ENCODE measurements around the gene LINGO3.

Gene LINGO3

GRCh38 chr19:2325281-2326046, 17.5 kb upstream of the LINGO3 start:
- DNase-seq, result no peak

DNA sequence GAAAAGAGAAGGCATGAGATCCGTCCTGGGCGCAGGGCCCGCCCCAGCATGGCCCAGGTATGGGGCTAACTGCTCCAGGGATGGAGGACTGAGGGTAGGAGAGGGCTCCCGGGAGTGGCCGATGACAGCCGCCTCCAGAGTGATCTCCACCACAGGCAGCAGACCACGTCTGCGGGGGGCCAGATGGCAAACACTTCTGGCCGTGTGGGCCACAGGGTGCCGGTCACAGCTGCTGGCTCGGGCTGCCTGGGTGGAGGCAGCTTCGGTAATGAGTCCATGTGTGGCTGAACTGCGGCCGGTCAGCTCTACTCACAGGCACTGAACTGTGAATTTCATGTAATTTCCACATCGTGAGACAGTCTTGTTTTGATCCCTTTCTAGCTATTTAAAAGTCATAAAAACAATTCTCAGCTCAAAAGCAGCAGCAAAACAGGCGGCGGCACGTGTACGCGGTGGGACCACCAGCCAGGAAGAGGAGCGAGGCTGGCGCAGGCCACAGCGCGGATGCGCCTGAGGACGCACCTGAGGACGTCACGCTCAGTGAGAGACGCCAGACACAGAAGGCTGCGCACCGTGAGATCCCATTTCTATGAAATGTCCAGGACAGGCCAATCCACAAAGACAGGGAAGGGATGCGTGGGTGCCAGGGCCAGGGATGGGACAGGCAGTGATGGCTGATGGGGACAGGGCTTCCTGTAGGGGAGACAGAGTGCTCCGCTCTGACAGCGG, 16.4 kb upstream of the LINGO3 start:
- no peak for DNase-seq

GRCh38 chr19:2323707-2324106, 15.8 kb upstream of the LINGO3 start:
- DNase-seq, result no peak

DNA sequence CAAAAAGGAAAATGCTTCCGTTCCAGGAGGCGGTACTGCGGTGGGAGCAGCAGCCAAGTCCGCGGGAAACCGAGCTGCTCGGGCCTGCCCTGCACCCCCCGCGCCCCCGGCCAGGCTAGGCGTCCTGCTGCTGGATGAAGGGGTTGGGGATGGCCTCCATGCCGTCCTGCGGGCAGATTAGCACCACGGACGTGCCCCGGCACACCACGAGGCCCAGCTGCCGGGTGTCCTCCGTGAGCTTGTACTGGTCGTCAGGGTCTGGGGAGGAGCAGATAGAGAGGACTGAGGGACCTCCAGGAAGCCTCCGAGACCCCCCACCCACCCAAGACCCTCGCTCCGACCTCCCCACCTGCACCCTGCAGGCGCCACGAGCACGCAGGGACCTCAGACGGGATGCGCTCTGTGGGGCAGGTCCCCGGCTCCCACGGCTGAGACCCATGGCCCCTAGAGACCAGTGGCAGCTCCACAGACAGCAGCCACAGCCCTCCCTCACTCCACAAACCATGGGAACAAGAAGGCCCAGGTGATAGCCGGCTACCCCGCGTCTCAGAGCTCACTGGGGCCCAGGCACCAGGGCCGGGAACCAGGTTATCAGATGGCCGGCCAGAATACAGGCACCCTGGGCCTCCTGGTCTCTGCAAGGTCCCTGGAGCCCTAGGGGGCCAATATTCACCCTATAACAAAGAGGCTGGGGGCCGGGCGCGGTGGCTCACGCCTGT, 13.8 kb upstream of the LINGO3 start:
- no peak for DNase-seq

DNA sequence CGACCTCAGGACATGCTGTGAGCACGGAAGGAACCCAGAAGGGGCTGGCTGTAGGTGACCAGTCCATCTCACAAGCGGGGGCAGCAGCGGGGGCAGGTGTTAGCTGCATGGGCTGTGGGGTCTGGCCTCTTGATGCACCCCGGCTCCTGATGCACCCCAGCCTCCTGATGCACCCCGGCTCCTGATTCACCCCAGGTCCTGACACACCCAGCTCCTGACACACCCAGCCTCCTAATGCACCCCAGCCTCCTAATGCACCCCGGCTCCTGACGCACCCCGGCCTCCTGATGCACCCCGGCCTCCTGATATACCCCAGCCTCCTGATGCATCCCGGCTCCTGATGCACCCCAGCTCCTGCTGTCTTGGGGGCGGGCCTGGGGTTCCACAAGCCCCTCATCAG, 13.0 kb upstream of the LINGO3 start:
- no peak for DNase-seq

DNA sequence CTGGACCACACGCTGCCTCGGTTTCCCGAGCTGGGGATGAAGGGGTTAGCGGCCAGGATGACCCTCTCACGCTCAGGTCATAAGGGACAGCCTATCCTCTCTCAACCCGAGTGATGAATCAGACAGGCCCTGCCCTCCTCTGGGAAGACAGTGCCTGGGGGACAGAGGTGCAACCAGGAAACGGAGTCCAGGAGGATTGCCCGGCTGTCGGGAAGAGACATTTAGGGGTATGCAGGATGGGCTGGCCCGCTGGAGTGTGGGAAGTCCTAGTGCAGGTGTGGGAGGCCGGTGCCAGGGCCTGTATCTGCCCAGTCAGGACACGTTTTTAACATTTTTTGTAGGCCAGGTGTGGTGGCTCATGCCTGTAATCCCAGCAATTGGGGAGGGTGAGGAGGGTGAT, 12.1 kb upstream of the LINGO3 start:
- no peak for DNase-seq

- DNase-seq, result no peak
Measured at GRCh38 chr19:2319551-2319950, 11.6 kb upstream of the LINGO3 start.

GRCh38 chr19:2318923-2319322, 11.0 kb upstream of the LINGO3 start:
- DNase-seq, result no peak

GRCh38 chr19:2317756-2318155, 9.8 kb upstream of the LINGO3 start:
- no peak for DNase-seq

DNA sequence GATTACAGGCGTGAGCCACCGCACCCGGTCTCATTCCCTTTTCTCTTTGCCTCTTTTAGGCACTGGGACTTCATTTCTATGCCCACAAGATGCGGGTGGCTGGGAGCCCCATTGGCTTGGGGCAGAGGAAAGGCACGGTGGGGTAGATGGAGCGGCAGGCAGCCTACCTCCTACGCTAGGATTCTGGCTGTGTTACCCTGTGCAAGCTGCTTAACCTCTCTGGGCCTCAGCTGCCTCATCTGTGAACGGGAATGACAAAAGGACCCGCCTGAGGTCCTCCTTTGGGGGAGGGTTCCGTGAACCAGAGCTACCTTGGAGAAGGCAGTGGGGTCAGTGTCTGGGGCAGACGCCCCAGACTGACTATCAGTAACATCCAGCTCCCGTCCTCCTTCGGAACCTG, 9.3 kb upstream of the LINGO3 start:
- no peak for DNase-seq

- DNase-seq, result no peak
Measured at GRCh38 chr19:2315818-2316353, 7.9 kb upstream of the LINGO3 start.

DNA sequence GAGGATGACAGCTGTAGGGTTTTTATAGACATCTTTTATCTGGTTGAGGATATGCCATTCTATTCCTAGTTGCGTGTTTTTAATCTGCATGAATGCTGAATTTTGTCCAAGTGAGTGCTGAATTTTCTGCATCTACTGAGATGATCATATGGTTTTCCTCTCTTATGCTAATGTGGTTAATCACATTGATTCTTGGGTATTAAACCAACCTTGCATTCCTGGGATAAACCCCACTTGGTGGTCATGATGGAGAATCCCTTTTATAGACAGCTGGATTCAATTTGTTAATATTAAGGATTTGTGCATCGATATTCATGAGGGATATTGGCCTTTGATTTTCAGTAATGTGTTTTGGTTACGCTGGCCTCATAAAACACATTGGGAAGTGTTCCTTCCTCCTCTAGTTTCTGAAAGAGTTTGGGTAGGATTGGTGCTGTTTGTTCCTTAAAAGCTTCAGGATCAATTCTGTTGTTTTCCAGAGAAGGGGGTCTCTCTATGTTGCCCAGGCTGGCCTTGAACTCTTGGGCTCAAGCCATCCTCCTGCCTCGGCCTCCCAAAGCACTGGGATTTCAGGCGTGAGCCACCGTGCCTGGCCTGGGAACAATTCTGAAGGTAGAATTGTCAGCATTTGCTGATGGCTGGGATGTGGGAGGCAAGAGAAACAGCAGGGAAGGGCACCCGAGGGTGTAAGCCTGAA, 7.3 kb upstream of the LINGO3 start:
- DNase-seq, result no peak

- no peak for DNase-seq
Measured at GRCh38 chr19:2312820-2313501, 5.0 kb upstream of the LINGO3 start.

DNA sequence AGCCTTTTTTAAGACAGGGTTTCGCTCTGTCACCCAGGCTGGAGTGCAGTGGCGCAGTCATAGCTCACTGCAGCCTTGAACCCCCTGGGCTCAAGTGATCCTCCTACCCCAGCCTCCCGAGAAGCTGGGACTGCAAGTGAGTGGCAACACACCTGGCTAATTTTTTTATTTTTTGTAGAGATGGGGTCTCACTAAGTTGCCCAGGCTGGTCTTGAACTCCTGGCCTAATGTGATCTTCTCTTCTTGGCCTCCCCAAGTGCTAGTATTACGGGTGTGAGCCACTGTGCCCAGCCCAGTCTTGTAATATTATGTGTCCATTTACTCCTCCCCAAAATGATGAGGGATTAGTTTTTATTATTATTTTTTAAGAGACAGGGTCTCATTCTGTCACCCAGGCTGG, 3.1 kb upstream of the LINGO3 start:
- DNase-seq, result no peak

DNA sequence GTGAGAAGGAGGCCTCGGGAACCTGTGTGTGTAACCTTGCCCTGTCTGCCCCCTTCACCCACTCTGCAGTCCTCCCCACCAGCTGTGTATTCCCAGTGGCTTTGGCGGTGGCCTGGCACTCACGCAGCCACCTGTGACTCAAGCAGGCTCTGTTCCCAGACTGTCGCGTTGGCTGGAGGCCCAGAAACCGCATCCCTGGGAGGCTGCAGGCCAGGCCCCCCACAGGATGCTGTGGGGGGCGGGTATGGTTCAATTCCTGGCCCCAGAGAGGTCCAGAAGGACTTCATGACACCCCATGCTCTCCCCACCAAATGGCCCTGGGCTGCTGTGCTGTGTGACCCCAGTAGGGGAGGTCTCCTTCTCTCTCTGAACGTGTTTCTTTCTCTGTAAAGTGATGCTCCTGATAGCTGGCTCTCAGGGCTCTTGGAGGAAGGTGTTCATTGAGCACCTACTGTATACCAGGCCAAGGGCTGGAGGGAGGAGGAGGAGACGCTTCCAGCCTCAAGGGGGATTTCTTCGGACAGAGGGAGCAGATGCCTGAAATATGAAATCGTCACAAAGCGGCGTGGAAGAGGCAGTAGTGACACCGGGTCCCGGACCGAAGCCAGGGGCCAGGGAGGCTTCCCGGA, 1.9 kb upstream of the LINGO3 start:
- DNase-seq, result no peak

DNA sequence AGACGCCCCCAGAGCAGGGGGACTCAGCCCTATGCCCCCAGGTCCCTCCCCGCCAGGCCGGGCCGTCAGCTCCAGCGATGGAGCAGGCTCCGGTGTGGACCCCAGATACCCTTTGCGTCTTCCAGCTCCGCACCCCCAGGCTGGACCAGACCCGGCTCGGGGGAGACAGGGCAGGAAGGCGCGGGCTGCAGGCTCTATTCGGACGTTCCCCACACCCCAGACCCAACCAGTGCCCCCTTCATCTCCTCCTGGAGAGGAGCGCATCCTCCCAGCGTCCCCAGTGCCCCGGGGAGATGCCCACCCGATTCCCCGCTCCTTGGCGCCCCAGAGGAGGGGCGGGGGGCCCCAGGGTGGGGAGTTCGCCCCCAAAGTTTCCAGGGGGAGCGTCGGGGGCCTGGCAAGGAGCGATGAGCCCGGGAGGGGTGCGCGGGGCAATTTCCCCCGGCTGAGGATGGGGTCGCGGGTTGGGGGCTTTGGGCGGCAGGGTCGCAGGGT, 389 bp downstream of the LINGO3 start:
- DNase-seq, result no peak

DNA sequence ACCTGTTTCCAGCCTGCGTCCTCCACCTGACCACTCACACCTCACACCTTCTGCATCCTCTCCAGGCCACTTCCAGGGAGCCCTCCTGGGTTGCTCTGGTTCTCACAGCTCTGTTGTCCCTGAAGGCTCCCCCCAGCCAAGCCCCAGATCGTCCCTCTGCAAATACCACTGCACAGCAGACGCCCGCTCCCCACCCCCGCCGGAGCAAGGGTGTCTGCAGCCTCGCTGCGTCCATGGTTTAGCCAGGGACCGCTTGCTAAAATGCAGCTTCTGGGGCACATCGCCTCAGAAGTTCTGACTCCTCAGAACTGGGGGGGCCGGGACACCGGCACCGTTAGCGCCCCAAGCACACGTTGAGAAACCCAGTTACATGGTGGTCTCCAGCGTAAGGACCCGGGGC, 983 bp downstream of the LINGO3 start:
- no peak for DNase-seq

DNA sequence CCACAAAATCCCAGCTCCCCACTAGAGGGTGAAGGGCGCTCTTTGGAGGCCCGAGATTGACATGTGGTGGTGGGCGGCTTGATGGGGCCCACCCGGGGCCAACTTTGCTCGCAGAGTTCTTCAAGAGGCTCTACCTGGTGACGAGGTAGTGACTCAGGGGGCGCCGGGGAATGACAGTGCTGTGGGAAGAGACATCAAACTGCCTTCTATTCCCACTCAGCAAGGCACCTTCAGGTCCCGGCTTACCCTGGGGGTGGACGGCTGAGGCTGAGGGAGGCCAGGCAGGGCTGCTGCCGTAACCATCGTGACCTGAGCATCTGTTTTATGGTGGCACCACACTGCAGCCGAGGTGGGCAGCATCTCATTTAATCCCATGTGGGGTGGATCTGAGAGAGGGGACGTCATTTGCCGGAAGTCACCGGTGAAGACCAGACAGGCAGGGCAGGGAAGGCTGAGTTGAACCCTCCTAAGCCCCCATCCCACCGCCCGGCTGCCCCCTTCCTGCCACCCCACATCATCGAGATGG, 1.6 kb downstream of the LINGO3 start:
- no peak for DNase-seq

- no peak for DNase-seq
Measured at GRCh38 chr19:2305452-2306280, 2.3 kb downstream of the LINGO3 start.

- DNase-seq, result no peak
Measured at GRCh38 chr19:2303211-2303798, 4.6 kb downstream of the LINGO3 start.
